Panc1 (cell line): ENCODE results near the gene DCUN1D2. TPM values are rescaled to one million over a fixed set of nuclear protein-coding genes. Genes with fewer than 3 reads are reported as not detected.

ENCODE experiments used
- ATAC-seq: fragments of 200-7000 bp; cut with Tn5 transposase; 2 replicates; pipeline ENCODE4 v1.9.1; 2020; ENCODE audit warnings: mild to moderate bottlenecking, moderate library complexity
- BruUV-seq: library from RNA; stranded (reverse); fragments of 400-500 nt; replicated peaks from 2 replicates; lab custom pipeline; 2021; lab: Mats Ljungman, UMichigan
- CTCF ChIA-PET: fragments of 300-600 bp; sonication (Branson Sonifier 250); formaldehyde crosslinking; loops from one replicate; lab custom pipeline; 2022; ENCODE audit warnings: antibody characterized with exemption; lab: Charles Lee
- POLR2A ChIA-PET: fragments of 300-600 bp; sonication (Branson Sonifier 250); formaldehyde crosslinking; loops from one replicate; lab custom pipeline; 2022; ENCODE audit warnings: antibody characterized with exemption; lab: Charles Lee
- DNase-seq: peaks from one replicate; pipeline ENCODE4 v3.0.0-alpha.2; 2010; ENCODE audit warnings: low read depth, low spot score
- H3K27ac ChIP-seq: 2 replicates; pipeline ENCODE4 v1.5.1; 2011; ENCODE audit warnings: mild to moderate bottlenecking, low read length, inconsistent platforms
- H3K27me3 ChIP-seq: fragments of 200-500 bp; sonication (Bioruptor generic); 2 replicates; pipeline ENCODE4 v1.6.0; 2014; ENCODE audit warnings: low read length, inconsistent platforms; ENCODE audit not compliant: control insufficient read depth, insufficient read depth
- H3K36me3 ChIP-seq: fragments of 200-500 bp; sonication (Bioruptor generic); 2 replicates; pipeline ENCODE4 v1.5.1; 2014; ENCODE audit warnings: inconsistent platforms, mild to moderate bottlenecking, low read length, moderate library complexity; ENCODE audit not compliant: control insufficient read depth, insufficient read depth
- H3K4me1 ChIP-seq: 2 replicates; pipeline ENCODE4 v1.5.1; 2011; ENCODE audit warnings: inconsistent platforms, mild to moderate bottlenecking, low read length, moderate library complexity; ENCODE audit not compliant: control insufficient read depth, insufficient read depth
- H3K4me3 ChIP-seq, 2 experiments: 2 replicates each; pipeline ENCODE4 v1.5.1; 2011 to 2012; ENCODE audit warnings: low read depth in 2 of 2, low read length in 2 of 2, mild to moderate bottlenecking in 2 of 2, inconsistent platforms in 1 of 2, moderate library complexity in 1 of 2
- H3K9me3 ChIP-seq: fragments of 200-500 bp; sonication (Bioruptor generic); 2 replicates; pipeline ENCODE4 v1.5.1; 2014; ENCODE audit warnings: low read depth, mild to moderate bottlenecking, inconsistent platforms, low read length, moderate library complexity; ENCODE audit not compliant: control insufficient read depth, insufficient read depth
- POLR2AphosphoS5 ChIP-seq: IDR thresholded peaks from 2 replicates; pipeline ENCODE4 v1.6.1; 2012; ENCODE audit warnings: mild to moderate bottlenecking, low read depth, low read length, moderate library complexity
- SIN3A ChIP-seq: IDR thresholded peaks from 2 replicates; pipeline ENCODE4 v1.6.1; 2012; ENCODE audit warnings: low read depth, mild to moderate bottlenecking, low read length, moderate library complexity, borderline replicate concordance; ENCODE audit not compliant: insufficient read depth
- TCF7L2 ChIP-seq: IDR thresholded peaks from 2 replicates; pipeline ENCODE4 v1.6.1; 2011; ENCODE audit warnings: mild to moderate bottlenecking, low read depth, low read length, inconsistent platforms
- in situ Hi-C: cut with HindIII; loops from 2 replicates; pipeline ENCODE4 v1.10.0; 2016; ENCODE audit warnings: low sequenced_read_pairs, low pct_unique_long_range_greater_than_20kb
- intact Hi-C: fragments of 100-400 bp; cut with micrococcal nuclease; formaldehyde crosslinking; loops from one replicate; pipeline ENCODE4 v1.10.0; 2022; ENCODE audit not compliant: unreplicated experiment
- total RNA-seq: library from RNA; stranded (reverse); gene quantifications from one replicate; pipeline ENCODE4 v1.2.1, GENCODE V29; 2021; ENCODE audit not compliant: unreplicated experiment
- TF ChIP-seq, protein P1 (sequence below): fragments of 450-650 bp; IDR thresholded peaks from 2 replicates; pipeline ENCODE4 v1.5.1; 2017; ENCODE audit warnings: mild to moderate bottlenecking
- TF ChIP-seq, protein P2 (sequence below), 2 experiments: IDR thresholded peaks; 2 replicates each; pipeline ENCODE4 v1.6.1; 2011 to 2012; ENCODE audit warnings: low read depth in 2 of 2, control low read depth in 1 of 2, low read length in 1 of 2, mild to moderate bottlenecking in 1 of 2, moderate library complexity in 1 of 2; ENCODE audit not compliant: insufficient read depth in 1 of 2

DCUN1D2 gene
- total RNA-seq, 1 experiment from 2014 or later: 22.8 TPM

DNA sequence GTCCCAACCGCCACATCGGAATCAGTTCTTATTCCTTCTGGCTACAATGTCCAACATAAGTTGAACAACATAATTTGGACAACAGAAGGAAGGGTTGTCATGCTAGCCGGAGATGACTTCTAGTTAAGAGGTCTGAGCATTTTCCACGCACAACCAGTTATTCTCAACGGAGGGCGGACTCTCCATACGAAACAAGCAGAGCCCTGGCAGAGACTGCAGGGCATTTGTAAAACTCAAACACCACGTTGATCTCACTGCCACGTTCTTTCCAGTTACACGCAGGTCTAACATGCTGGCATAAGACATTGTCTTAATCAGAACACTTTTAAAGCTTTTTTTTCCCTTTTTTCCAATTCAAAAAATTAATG, 38.3 kb upstream of the DCUN1D2 start:
- Histone ChIP-seq H3K27me3 (no peaks in the 10 kb centered on the region), H3K36me3 (peaks cover 8% of the 10 kb centered on the region; the same call in 1 of the 2 replicates), H3K27ac (no peak overlapping the region), H3K4me3 (no peak overlapping the region), H3K9me3 (no peaks in the 10 kb centered on the region), H3K4me1 (no peaks in the 10 kb centered on the region)
- no TSS peak for BruUV-seq
- no peak for TF ChIP-seq TCF7L2
- TF ChIP-seq SIN3A: no peak
- TF ChIP-seq, protein P1, sequence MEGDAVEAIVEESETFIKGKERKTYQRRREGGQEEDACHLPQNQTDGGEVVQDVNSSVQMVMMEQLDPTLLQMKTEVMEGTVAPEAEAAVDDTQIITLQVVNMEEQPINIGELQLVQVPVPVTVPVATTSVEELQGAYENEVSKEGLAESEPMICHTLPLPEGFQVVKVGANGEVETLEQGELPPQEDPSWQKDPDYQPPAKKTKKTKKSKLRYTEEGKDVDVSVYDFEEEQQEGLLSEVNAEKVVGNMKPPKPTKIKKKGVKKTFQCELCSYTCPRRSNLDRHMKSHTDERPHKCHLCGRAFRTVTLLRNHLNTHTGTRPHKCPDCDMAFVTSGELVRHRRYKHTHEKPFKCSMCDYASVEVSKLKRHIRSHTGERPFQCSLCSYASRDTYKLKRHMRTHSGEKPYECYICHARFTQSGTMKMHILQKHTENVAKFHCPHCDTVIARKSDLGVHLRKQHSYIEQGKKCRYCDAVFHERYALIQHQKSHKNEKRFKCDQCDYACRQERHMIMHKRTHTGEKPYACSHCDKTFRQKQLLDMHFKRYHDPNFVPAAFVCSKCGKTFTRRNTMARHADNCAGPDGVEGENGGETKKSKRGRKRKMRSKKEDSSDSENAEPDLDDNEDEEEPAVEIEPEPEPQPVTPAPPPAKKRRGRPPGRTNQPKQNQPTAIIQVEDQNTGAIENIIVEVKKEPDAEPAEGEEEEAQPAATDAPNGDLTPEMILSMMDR: no peak
- no peak for TF ChIP-seq POLR2AphosphoS5
- TF ChIP-seq, protein P2, sequence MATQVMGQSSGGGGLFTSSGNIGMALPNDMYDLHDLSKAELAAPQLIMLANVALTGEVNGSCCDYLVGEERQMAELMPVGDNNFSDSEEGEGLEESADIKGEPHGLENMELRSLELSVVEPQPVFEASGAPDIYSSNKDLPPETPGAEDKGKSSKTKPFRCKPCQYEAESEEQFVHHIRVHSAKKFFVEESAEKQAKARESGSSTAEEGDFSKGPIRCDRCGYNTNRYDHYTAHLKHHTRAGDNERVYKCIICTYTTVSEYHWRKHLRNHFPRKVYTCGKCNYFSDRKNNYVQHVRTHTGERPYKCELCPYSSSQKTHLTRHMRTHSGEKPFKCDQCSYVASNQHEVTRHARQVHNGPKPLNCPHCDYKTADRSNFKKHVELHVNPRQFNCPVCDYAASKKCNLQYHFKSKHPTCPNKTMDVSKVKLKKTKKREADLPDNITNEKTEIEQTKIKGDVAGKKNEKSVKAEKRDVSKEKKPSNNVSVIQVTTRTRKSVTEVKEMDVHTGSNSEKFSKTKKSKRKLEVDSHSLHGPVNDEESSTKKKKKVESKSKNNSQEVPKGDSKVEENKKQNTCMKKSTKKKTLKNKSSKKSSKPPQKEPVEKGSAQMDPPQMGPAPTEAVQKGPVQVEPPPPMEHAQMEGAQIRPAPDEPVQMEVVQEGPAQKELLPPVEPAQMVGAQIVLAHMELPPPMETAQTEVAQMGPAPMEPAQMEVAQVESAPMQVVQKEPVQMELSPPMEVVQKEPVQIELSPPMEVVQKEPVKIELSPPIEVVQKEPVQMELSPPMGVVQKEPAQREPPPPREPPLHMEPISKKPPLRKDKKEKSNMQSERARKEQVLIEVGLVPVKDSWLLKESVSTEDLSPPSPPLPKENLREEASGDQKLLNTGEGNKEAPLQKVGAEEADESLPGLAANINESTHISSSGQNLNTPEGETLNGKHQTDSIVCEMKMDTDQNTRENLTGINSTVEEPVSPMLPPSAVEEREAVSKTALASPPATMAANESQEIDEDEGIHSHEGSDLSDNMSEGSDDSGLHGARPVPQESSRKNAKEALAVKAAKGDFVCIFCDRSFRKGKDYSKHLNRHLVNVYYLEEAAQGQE (IDR thresholded peaks at IDR 0.05; ENCODE audit: insufficient read depth in 1 of 2, low read depth in 2 of 2, low read length in 1 of 2): no peak
- intact Hi-C loops (no loop called here), in situ Hi-C loops (no loop called here)
- ATAC-seq (no peak), DNase-seq (no peak)
- CTCF ChIA-PET: no interaction called here
- POLR2A ChIA-PET: no interaction called here

DNA sequence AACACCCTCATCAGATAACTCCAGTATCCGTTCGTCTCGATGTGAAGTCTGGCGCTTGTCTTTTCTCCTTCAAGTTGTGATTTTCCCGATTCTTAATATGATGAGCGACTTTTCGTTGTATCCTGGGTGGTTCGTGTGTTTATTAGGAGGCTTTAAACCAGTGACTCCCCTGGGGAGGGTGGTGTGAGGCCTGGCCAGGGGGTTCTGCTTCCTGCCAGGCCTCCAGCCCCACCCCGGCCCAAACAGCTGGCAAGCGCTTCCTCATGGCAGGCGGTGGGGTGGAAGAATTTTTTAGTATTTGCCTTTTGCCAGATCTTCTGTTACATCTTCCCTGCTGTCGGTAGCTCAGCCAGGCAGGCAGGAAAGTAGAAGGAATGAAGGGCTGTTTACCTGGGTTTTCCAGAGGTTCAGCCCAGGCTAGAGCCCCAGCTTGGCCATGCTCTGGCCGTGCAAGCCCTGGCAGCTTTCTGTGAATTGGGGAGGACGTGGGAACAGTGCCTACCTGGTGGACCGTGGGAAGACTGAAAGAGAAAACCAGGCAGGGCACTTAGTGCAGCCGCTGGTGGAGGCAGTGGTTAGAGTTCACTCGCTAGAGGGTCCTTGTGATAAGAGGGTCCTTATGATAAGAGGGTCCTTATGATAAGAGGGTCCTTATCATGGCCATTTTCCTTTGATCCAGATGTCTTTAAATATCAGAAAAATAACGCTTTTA, 37.7 kb upstream of the DCUN1D2 start:
- intact Hi-C loops: no loop called here
- POLR2A ChIA-PET: no interaction called here
- no peaks in the 10 kb centered on the region for H3K9me3 ChIP-seq
- H3K27me3 ChIP-seq: no peaks in the 10 kb centered on the region
- no peaks in the 10 kb centered on the region for H3K4me1 ChIP-seq
- ATAC-seq (no peak), DNase-seq (no peak)
- BruUV-seq: no TSS peak
- H3K4me3 ChIP-seq: no peak overlapping the region
- peaks cover 8% of the 10 kb centered on the region; the same call in 1 of the 2 replicates for H3K36me3 ChIP-seq
- TF ChIP-seq POLR2AphosphoS5 (no peak), SIN3A (no peak), TCF7L2 (no peak)
- TF ChIP-seq, protein P1: no peak
- TF ChIP-seq, protein P2 (IDR thresholded peaks at IDR 0.05; ENCODE audit: insufficient read depth in 1 of 2, low read depth in 2 of 2, low read length in 1 of 2): no peak
- H3K27ac ChIP-seq: no peak overlapping the region
- in situ Hi-C loops: no loop called here
- CTCF ChIA-PET: no interaction called here
